NCI-H345 treated with DMSO at 0.1 percent for 48 hours (cell line): ENCODE measurements around the gene PSKH1.
"Not testable (repeated sequence)": the region's sequence is repeated elsewhere in the genome, so short reads cannot be mapped to it uniquely, and the experiment has no call there.

Source experiments
- DNase-seq: peaks from one replicate; lab custom pipeline; 2025; ENCODE audit not compliant: unreplicated experiment; lab: John Stamatoyannopoulos, UW

PSKH1 gene

GRCh38 chr16:67923414-67924116 is 30.5 kb downstream of the PSKH1 start:
- DNase-seq: peak; percentile 51

GRCh38 chr16:67924140-67924906 is 31.3 kb downstream of the PSKH1 start:
- no peak for DNase-seq

GRCh38 chr16:67926181-67926750 is 33.2 kb downstream of the PSKH1 start:
- peak; percentile 81 for DNase-seq

DNA sequence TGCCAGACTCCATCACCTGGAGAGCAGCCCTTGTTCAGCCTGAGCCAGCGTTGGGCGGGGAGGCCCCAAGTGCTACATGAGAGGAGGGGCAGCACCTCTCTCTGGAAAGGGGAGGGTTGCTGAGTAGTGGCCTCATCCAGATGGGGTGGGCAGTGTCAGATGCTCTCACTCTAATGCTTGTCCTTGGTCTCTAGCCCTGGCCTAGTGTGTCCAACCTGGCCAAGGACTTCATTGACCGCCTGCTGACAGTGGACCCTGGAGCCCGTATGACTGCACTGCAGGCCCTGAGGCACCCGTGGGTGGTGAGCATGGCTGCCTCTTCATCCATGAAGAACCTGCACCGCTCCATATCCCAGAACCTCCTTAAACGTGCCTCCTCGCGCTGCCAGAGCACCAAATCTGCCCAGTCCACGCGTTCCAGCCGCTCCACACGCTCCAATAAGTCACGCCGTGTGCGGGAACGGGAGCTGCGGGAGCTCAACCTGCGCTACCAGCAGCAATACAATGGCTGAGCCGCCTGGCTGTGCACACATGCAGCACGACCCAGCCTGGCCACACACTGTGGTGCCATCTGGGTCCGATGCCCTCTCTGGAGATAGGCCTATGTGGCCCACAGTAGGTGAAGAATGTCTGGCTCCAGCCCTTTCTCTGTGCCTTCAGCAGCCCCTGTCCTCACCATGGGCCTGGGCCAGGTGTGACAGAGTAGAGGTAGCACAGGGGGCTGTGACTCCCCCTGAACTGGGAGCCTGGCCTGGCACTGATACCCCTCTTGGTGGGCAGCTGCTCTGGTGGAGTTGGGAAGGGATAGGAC is 34.3 kb downstream of the PSKH1 start:
- no peak for DNase-seq

GRCh38 chr16:67928147-67928546 is 35.1 kb downstream of the PSKH1 start:
- no peak for DNase-seq

DNA sequence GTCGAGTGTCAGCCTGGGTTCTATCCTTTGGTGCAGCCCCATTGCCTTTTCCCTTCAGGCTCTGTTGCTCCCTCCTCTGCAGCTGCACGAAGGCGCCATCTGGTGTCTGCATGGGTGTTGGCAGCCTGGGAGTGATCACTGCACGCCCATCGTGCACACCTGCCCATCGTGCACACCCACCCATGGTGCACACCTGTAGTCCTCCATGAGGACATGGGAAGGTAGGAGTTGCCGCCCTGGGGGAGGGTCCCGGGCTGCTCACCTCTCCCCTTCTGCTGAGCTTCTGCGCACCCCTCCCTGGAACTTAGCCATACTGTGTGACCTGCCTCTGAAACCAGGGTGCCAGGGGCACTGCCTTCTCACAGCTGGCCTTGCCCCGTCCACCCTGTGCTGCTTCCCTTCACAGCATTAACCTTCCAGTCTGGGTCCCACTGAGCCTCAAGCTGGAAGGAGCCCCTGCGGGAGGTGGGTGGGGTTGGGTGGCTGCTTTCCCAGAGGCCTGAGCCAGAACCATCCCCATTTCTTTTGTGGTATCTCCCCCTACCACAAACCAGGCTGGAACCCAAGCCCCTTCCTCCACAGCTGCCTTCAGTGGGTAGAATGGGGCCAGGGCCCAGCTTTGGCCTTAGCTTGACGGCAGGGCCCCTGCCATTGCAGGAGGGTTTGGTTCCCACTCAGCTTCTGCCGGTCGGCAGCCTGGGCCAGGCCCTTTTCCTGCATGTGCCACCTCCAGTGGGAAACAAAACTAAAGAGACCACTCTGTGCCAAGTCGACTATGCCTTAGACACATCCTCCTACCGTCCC is 35.7 kb downstream of the PSKH1 start:
- DNase-seq: peak; percentile 59

DNA sequence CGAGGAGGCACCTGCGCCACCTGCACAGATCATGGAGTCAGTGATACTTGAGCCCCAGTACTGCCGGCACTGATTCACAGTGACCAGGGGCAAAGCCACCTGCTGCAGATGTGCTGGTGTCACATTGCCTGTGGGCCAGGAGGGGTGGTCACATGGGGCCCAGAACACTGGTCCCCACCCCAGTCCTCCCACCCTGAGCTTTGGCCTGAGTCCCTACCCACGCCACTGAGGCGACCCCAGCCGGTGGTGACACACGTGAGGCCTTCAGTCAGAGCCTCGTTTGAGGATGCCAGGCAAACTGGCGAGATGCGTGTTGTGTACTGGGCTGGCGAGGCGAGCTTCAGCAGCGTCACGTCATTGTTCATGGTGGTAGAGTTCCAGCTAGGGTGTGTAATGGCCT is 37.1 kb downstream of the PSKH1 start:
- no peak for DNase-seq

GRCh38 chr16:67930678-67931211 is 37.7 kb downstream of the PSKH1 start:
- DNase-seq: no peak

DNA sequence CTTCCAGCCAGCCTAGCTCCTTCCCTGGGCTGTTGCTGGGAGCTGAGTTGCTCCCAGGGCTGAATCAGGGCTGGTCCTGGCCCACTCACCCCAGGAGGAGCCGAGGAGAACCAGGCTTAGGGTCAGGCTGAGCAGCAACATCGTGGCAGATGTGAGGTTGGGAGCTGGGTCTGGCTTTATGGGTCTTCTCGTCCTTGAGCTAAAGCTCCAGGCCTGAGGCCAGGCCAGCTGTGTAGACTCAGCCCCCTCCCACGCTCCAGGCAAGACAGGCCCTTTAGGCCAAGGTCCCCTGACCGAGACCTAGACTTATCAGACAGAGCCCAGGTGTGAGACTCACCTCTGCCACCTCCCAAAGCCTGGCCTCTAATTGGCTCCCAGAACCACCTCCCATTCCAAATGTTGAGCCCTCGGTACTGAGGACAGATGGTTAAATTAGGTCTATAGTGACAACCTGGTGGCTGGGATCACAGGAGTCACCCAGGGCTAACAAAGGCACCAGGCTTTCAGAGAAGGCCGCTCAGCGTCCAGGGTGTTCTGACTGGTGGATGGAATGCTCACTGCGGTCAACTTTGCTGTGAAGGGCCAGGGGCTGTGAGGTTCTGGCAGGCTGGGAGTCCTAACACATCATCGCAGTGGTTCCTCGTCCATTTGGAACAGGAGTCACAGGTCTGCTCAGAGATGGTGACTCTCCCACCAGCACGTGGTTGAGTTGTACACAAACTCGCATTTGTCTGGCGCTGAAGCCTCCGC is 38.8 kb downstream of the PSKH1 start, which contains the start of gene CTRL:
TSS of gene CTRL (minus strand) at position 151 of the 750 bp plus-strand sequence. CDS start at position 141, 10 bp downstream.
- no peak for DNase-seq

DNA sequence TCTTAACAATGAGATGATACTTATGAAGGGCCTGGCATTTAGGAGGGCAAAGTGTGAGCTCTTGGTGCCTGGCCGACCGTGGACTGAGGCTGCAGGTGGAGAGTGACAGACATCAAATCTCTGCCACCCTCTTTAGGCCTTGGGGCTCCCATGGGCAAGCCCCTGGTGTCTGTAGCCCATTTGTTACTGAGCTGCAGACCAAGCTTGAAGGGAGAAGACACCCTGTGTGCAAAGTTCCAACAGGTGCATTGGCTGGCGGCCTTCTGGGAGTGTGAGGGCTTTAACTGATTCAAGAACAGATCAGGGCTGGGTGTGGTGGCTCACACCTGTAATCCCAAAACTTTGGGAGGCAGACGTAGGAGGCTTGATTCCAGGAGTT is 39.4 kb downstream of the PSKH1 start:
- DNase-seq: no peak

- no peak for DNase-seq
Observed at GRCh38 chr16:67933805-67934204, 40.8 kb downstream of the PSKH1 start.

- no peak for DNase-seq
Observed at GRCh38 chr16:67934306-67935100, 41.4 kb downstream of the PSKH1 start.

DNA sequence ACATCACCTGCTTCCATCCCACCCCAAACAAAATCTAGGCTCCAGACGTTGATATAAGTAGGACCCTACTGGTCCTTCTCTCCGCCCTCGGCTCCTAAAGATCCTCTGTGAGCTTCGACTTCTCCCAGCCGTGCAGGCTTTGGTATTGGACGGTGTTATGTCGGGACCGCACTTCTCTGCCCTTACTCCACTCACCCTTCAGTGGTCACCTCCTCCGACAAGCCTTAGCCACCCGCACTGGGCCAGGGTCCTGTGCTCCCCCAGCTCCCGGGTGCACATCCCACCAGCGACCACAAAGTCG is 42.0 kb downstream of the PSKH1 start:
- DNase-seq: no peak

DNA sequence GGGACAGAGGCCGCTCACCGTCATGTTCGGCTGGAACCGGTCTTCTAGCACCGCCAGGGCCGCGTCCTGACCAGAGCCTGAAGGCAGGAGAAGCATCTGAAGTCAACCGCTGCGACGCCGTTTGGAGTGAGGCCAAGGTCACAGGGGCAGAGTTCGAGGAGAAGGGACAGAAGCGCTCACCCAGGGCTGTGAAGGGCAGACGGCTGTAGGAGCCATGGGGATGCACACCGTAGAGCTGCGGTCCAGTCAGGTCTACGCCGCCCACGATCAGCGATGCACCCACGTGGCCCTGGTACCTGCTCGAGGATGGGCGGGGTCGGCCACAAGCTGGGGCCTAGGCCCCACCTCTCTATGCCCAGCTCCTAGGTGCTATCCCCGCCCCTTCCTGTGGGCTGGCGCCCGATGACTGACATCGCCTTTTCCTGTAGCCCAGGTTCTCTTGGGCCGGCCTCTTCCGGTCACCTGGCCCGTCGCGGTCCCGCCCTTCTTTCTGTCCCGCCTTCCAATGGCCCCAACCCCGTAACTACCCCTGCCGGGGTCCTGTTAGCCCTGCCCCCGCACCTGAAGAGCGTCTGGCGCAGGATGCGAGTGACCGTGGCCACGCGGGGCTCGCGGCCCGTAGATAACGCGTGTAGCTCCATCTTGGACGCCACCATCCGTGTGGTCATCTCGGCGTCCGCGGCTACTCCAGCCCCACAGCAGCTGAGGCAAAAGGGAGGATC is 42.5 kb downstream of the PSKH1 start:
- DNase-seq: peak; percentile 90

DNA sequence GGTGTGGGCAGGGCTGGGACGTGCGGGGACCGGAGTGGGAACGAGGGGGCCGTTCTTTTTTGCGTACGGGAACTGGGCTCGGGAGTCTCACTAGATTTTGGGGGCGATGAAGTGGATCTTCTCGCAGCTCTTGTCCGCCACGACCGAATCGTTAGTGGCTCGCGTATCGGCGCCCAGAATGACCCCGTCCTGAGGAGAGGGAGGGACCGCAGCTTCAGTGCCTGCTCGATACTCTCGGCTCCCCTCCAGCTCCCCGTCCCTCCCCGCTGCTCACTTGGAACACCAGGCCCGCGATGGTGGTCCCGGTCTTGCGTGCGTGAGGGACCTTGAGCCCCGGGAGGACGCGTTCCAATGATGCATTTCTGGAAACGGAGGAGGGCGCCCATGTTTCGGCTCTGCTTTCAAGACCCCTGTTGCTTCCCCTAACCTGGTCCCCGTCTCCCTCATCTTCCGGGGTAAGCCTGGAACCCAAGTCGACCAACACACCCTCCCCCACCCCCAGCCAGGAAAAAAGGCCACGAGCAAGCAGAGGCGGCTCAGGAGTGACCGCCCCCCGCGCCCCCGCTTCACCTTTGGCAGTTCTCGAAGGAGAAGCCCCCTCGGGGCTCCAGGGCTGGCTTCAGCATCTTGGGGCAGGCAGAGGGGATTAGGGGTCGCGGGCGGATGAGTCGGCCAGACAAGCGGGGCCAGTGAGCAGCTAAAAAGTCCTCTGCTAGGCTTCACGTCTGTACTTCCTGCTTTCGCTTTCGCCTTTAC is 43.2 kb downstream of the PSKH1 start, which contains the start of gene PSMB10:
TSS of gene PSMB10 (minus strand) at position 727 of the 756 bp plus-strand sequence. CDS start at position 626, 101 bp downstream.
- DNase-seq: no peak

- DNase-seq: no peak
Observed at GRCh38 chr16:67936880-67937605, 44.0 kb downstream of the PSKH1 start.

DNA sequence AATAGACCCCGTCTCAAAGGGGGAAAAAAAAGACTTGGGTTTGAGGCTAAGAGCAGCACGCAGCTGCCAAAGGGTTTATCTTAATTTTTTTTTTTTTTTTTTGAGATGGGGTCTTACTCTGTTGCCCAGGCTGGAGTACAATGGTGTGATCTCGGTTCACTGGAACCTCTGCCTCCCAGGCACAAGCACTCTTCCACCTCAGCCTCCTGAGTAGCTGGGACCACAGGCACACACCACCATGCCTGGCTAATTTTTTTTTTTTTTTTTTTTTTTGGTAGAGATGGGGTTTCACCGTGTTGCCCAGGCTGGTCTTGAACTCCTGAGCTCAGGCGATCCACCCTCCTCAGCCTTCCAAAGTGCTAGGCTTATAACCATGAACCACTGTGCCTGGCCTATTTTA is 44.7 kb downstream of the PSKH1 start:
- not testable (repeated sequence) for DNase-seq
